Smooth muscle cell of the brain vasculature (primary cell): ENCODE data around the gene SPART.
A peak's percentile ranks its signal among the peaks of the same experiment; 100 is the strongest.

Experiments used
- DNase-seq: peaks from one replicate; pipeline ENCODE4 v3.0.0-alpha.2; 2012; ENCODE audit warnings: low read depth, low spot score

Gene SPART

GRCh38 chr13:36346222-36347083 is at the start of gene SPART:
Gene SPART (minus strand): TSS chr13:36346394. CDS start chr13:36335830, 10,564 bp downstream.
- DNase-seq = peak; percentile 76

- DNase-seq = no peak
Observed at GRCh38 chr13:36395280-36395679, 49.1 kb upstream of the SPART start.

GRCh38 chr13:36385489-36385888 is 39.3 kb upstream of the SPART start:
- DNase-seq = no peak

GRCh38 chr13:36382030-36382429 is 35.8 kb upstream of the SPART start:
- DNase-seq = no peak

- DNase-seq = no peak
Observed at GRCh38 chr13:36377826-36378468, 31.8 kb upstream of the SPART start.

- no peak for DNase-seq
Observed at GRCh38 chr13:36374063-36374462, 27.9 kb upstream of the SPART start.

GRCh38 chr13:36371185-36371584 is 25.0 kb upstream of the SPART start:
- no peak for DNase-seq

GRCh38 chr13:36370108-36370429 is 23.9 kb upstream of the SPART start:
- no peak for DNase-seq

- DNase-seq = no peak
Observed at GRCh38 chr13:36369268-36370107, 23.3 kb upstream of the SPART start.

- DNase-seq = no peak
Observed at GRCh38 chr13:36366031-36366430, 19.8 kb upstream of the SPART start.

- DNase-seq = no peak
Observed at GRCh38 chr13:36363366-36363863, 17.2 kb upstream of the SPART start.

GRCh38 chr13:36362914-36363313 is 16.7 kb upstream of the SPART start:
- DNase-seq = no peak

GRCh38 chr13:36362251-36362650 is 16.1 kb upstream of the SPART start:
- no peak for DNase-seq

GRCh38 chr13:36360903-36361302 is 14.7 kb upstream of the SPART start:
- no peak for DNase-seq

GRCh38 chr13:36359301-36359950 is 13.2 kb upstream of the SPART start:
- DNase-seq = no peak

GRCh38 chr13:36358175-36358718 is 12.1 kb upstream of the SPART start:
- no peak for DNase-seq

GRCh38 chr13:36357692-36358091 is 11.5 kb upstream of the SPART start:
- no peak for DNase-seq

- no peak for DNase-seq
Observed at GRCh38 chr13:36357231-36357630, 11.0 kb upstream of the SPART start.

GRCh38 chr13:36356058-36356457 is 9.9 kb upstream of the SPART start:
- no peak for DNase-seq

- DNase-seq = no peak
Observed at GRCh38 chr13:36355632-36356031, 9.4 kb upstream of the SPART start.
